ENCODE measurements around the gene C12orf43.

The C12orf43 gene

GRCh38 chr12:120977531-120978295 lies 38.6 kb downstream of the C12orf43 start:
- DNase-seq, result no peak

GRCh38 chr12:120972870-120973543 lies 43.3 kb downstream of the C12orf43 start:
- no peak for DNase-seq

- no peak for DNase-seq
These were observed 44.7 kb downstream of the C12orf43 start for GRCh38 chr12:120971299-120972180.

GRCh38 chr12:120970310-120970709 lies 46.0 kb downstream of the C12orf43 start:
- DNase-seq, result no peak

- DNase-seq, result no peak
These were observed 50.7 kb downstream of the C12orf43 start for GRCh38 chr12:120965534-120966091.

GRCh38 chr12:120964298-120964697 lies 52.0 kb downstream of the C12orf43 start:
- no peak for DNase-seq

GRCh38 chr12:120962532-120963020 lies 53.7 kb downstream of the C12orf43 start:
- DNase-seq, result no peak

GRCh38 chr12:120961604-120962531 lies 54.4 kb downstream of the C12orf43 start:
- DNase-seq, result no peak

- no peak for DNase-seq
These were observed 55.6 kb downstream of the C12orf43 start for GRCh38 chr12:120960657-120961056.

GRCh38 chr12:120959111-120959878 lies 57.0 kb downstream of the C12orf43 start:
- DNase-seq, result no peak

- no peak for DNase-seq
These were observed 59.5 kb downstream of the C12orf43 start for GRCh38 chr12:120956579-120957300.

GRCh38 chr12:120955232-120955631 lies 61.1 kb downstream of the C12orf43 start:
- no peak for DNase-seq

GRCh38 chr12:120950807-120951206 lies 65.5 kb downstream of the C12orf43 start:
- no peak for DNase-seq

Measured in activated gamma-delta T cell (primary cell).